ENCODE measurements around the gene CDC73.
"Not testable (repeated sequence)": the region's sequence is repeated elsewhere in the genome, so short reads cannot be mapped to it uniquely, and the experiment has no call there.

Gene CDC73

DNA sequence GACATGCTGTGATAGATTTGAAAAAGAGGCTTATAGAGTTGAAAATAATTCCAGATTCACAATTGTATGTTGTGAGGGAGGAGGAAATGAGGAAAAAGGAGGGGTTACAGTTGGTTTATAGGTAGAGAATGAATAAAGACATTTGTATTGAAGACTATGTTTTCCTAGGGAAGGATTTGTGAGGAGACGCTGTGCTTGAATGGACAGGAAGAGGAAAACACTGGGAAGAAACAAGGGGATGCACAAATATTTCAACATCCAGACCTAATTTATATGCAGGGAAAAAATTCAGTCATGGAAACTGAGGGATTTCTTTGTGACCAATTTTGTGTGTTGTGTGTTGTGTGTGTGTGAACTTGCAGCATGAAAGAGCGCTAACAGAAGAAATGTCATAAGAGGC is 157.1 kb downstream of the CDC73 start:
- TF ChIP-seq, protein P1, sequence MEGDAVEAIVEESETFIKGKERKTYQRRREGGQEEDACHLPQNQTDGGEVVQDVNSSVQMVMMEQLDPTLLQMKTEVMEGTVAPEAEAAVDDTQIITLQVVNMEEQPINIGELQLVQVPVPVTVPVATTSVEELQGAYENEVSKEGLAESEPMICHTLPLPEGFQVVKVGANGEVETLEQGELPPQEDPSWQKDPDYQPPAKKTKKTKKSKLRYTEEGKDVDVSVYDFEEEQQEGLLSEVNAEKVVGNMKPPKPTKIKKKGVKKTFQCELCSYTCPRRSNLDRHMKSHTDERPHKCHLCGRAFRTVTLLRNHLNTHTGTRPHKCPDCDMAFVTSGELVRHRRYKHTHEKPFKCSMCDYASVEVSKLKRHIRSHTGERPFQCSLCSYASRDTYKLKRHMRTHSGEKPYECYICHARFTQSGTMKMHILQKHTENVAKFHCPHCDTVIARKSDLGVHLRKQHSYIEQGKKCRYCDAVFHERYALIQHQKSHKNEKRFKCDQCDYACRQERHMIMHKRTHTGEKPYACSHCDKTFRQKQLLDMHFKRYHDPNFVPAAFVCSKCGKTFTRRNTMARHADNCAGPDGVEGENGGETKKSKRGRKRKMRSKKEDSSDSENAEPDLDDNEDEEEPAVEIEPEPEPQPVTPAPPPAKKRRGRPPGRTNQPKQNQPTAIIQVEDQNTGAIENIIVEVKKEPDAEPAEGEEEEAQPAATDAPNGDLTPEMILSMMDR (conservative IDR thresholded peaks at IDR 0.05; ENCODE audit: low read depth, low read length): no peak
- DNase-seq (ENCODE audit: low read depth): no peak
- H3K4me3 ChIP-seq (ENCODE audit: low read length): no peak overlapping the region

DNA sequence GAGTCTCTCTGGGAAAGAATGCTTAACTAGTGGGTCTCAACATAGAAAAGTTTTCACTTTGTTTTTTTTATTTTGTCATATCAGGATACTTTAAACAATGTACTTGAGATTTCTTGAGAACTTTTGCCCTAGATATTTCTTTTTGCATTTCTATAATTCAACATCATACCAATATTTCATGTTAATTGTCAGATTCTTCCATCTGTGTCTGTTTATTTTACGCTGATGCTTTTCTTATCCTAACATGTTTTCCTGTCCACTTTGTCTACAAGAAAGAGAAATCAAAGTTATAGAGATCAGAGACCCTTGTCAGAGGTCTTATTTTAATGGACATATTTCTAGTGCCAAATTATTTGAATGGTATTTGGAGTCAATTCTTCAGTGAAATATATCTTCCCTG is 160.1 kb downstream of the CDC73 start:
- no peak for DNase-seq (ENCODE audit: low read depth)
- no peak overlapping the region for H3K4me3 ChIP-seq (ENCODE audit: low read length)
- TF ChIP-seq, protein P1 (conservative IDR thresholded peaks at IDR 0.05; ENCODE audit: low read depth, low read length): no peak

DNA sequence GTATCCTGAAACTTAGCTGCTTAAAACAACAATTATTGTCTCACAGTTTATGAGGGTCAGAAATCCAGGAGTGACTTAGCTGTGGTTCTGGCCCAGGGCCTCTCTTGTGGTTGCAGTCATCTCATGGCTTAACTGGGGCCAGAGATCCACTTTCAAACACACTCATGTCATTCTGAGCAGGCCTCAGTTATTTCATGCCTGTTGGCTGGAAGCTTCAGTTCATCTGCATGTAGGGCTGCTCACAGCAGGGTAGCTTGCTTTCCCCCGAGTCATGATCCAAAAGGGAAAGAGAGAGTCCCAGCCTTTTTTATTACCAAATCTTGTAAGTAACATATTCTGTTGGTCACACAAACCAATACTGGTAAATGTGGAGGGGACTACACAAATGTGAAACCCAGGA is 161.2 kb downstream of the CDC73 start:
- no peak for DNase-seq (ENCODE audit: low read depth)
- TF ChIP-seq, protein P1 (conservative IDR thresholded peaks at IDR 0.05; ENCODE audit: low read depth, low read length): no peak
- no peak overlapping the region for H3K4me3 ChIP-seq (ENCODE audit: low read length)

DNA sequence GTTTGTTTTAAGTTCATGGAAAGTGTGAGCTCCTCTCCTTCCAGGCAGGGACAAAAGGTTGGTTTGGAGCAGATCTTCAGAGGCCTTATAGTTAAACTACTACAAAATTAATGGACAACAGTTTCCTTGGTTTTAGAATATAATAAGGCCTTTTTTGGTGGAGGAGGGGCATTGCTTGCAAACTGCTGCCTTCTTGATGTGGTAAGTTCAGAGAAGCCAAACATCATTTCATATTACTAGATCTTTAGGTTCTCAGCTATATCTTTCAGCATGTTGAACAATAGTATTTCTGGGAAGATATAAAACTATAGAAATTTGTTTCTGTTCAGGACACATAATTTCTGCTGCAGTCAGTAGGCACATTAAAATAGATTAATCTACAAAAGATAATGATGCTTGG is 162.4 kb downstream of the CDC73 start:
- TF ChIP-seq, protein P1 (conservative IDR thresholded peaks at IDR 0.05; ENCODE audit: low read depth, low read length): no peak
- H3K4me3 ChIP-seq (ENCODE audit: low read length): no peak overlapping the region
- no peak for DNase-seq (ENCODE audit: low read depth)

DNA sequence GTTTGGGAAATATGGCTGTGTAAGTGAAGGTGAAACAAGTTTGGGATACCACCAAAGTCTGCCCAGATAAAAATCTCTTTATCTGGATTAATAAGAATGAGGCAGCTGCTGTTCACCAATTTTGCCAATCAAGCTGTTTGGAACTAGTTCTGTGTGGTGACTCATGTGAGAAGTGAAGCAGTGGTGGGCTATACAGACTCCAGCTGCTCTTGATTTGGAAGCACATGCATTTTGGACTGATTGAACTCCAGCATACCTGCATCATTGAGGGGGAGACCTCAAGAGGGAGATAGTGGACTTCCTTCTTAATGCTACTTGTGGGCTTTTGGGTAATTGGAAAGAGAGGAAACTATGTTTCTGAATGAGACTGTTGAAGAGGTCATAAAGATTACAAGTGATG is 163.8 kb downstream of the CDC73 start:
- TF ChIP-seq, protein P1 (conservative IDR thresholded peaks at IDR 0.05; ENCODE audit: low read depth, low read length): no peak
- H3K4me3 ChIP-seq (ENCODE audit: low read length): no peak overlapping the region
- no peak for DNase-seq (ENCODE audit: low read depth)

DNA sequence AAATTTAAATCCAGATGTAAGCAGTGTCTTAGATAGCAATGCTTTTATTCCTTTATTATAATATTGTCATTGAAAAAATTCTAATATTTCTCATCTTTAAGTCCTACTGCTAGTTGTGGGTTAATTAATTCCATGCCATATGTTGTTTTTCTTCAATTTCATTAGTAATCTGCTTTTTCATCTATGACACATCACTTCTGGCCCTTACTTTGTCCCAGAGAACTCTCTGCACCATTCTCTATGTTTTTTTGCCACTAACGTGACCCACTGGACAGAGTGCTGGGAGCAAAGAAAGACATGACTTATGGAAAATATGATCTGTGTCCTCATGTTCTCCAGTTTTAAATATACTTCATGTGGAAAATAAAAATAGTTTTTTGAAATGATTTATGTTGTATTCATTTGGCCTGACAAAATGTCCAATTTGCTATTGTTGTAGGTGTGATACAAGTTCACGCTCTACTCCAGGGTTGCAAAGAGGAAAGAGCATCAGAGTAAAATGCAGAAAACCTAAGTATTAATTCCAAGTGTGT is 166.8 kb downstream of the CDC73 start:
- H3K4me3 ChIP-seq (ENCODE audit: low read length); DNase-seq (ENCODE audit: low read depth): not testable (repeated sequence)

DNA sequence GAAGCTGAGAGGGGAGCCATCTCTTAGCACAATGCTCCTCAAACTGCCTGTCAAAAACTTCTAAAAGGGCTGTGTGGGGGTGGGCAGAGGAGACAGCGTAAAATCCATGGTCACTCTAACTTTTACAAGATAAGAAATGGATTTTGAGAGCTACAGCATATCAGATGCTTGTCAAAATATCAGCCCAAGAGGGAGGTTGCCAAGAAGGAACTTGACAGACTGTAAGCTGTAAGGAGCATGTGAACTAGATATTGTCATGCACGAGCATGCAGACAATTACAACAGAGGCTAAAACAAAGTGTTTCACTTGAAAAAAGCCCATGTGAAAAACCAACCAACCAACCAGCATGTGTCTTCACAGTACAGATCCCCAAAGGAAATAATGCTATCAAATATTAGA is 171.9 kb downstream of the CDC73 start:
- H3K4me3 ChIP-seq (ENCODE audit: low read length): no peak overlapping the region
- TF ChIP-seq, protein P1 (conservative IDR thresholded peaks at IDR 0.05; ENCODE audit: low read depth, low read length): no peak
- no peak for DNase-seq (ENCODE audit: low read depth)

DNA sequence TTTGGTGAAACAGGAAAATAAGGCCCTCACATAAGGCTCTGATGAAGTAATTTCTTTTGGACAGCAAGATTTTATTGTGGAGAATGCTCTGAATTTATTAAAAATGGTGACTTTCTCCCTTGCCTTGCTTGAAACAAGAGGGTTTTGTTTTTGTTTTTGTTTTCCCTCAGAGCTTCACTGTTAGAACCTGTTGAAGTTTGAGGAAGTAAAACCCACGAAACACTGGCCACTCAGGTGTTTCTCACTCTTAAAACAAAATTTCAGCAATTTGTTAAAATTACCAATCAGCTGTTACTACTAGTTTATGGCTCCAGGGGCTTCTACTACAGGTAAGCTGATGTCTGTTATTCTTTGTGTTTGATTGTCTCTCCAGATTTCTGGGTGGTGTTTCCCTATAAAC is 177.2 kb downstream of the CDC73 start:
- DNase-seq (ENCODE audit: low read depth): no peak
- TF ChIP-seq, protein P1 (conservative IDR thresholded peaks at IDR 0.05; ENCODE audit: low read depth, low read length): no peak
- no peak overlapping the region for H3K4me3 ChIP-seq (ENCODE audit: low read length)
